ACC112 (cell line): Measurements from ENCODE around the gene ALKBH2.

Source experiments
- H2AFZ ChIP-seq: fragments of 200-600 bp; sonication (generic); one replicate; pipeline ENCODE4 v1.6.0; 2017; ENCODE audit warnings: antibody characterized with exemption, low read length; ENCODE audit not compliant: unreplicated experiment
- H3K27ac ChIP-seq: fragments of 200-600 bp; sonication (generic); 2 replicates; pipeline ENCODE4 v1.5.1; 2014; ENCODE audit warnings: low read depth, mild to moderate bottlenecking, antibody characterized with exemption, low read length, moderate library complexity
- H3K27me3 ChIP-seq: fragments of 200-600 bp; sonication (generic); 2 replicates; pipeline ENCODE4 v1.6.1; 2014; ENCODE audit warnings: mild to moderate bottlenecking, antibody characterized with exemption, low read length, moderate library complexity, mixed read lengths; ENCODE audit not compliant: insufficient read depth
- H3K36me3 ChIP-seq: fragments of 200-600 bp; sonication (generic); 2 replicates; pipeline ENCODE4 v1.6.1; 2016; ENCODE audit warnings: mild to moderate bottlenecking, antibody characterized with exemption, low read length, moderate library complexity, mixed read lengths; ENCODE audit not compliant: insufficient read depth
- H3K4me1 ChIP-seq: fragments of 200-600 bp; sonication (generic); one replicate; pipeline ENCODE4 v1.6.1; 2016; ENCODE audit warnings: low read length, mixed read lengths; ENCODE audit not compliant: insufficient read depth, unreplicated experiment, control insufficient read depth
- H3K4me3 ChIP-seq: fragments of 200-600 bp; sonication (generic); 2 replicates; pipeline ENCODE4 v1.5.1; 2014; ENCODE audit warnings: mild to moderate bottlenecking, low read depth, low read length
- H3K79me2 ChIP-seq: fragments of 200-600 bp; sonication (generic); one replicate; pipeline ENCODE4 v1.6.0; 2016; ENCODE audit warnings: low read length; ENCODE audit not compliant: control insufficient read depth, unreplicated experiment, insufficient read depth

The ALKBH2 gene

DNA sequence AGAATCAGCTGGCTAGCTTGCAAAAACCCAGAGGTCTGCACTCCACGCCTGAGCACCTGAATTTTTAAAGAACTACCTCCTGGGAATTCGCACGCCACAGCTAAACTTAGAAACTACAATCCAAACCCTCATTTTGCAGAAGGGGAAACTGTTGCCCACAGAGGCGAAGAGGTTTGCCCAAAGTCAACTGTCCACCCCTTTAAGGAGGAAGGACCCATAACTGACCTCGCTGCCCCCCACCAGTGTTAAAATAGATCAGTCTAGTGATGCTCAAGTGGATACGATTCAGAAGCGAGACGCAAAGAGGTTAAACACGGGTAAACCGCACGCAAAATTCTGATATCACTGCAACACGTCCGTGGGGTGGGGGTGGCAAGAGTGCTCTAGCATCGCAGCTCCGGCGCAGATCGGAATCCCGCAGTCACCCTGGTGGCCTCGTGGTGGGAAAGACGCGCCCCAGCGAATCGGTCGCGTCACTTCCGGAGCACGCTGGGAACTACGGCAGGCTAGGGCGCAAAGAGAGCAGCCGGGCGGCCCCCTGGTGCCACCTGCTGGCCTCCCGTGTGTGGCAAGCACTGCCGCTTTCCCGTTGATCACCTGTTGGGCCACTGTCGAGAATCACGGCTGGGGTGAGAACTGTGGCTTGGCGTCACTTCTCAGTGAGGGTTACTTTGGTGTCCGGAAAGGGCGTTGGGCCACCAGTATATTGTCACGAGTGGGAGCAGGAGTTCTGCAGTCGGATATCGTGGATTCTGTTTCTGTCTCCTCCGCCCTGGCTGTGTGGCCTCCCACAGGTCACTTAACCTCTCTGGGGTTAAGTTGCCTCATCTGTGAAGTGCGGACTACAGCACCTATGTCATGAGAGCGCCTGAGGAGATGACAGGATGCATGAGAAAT lies at the start of gene ALKBH2:
Gene ALKBH2, minus strand, starts transcription at position 451 of the 897 bp plus-strand sequence. CDS start 686 bp downstream, outside the sequence.
- peaks cover 17% of the 10 kb centered on the region for H3K79me2 ChIP-seq
- peak within 1 kb of the TSS; percentile 97 for H2AFZ ChIP-seq
- H3K27me3 ChIP-seq = no peaks in the 10 kb centered on the region
- no peaks in the 10 kb centered on the region for H3K36me3 ChIP-seq
- H3K4me1 ChIP-seq = peaks cover 20% of the 10 kb centered on the region
- H3K4me3 ChIP-seq = peak within 1 kb of the TSS; percentile 85
- peak within 1 kb of the TSS; percentile 63 for H3K27ac ChIP-seq

DNA sequence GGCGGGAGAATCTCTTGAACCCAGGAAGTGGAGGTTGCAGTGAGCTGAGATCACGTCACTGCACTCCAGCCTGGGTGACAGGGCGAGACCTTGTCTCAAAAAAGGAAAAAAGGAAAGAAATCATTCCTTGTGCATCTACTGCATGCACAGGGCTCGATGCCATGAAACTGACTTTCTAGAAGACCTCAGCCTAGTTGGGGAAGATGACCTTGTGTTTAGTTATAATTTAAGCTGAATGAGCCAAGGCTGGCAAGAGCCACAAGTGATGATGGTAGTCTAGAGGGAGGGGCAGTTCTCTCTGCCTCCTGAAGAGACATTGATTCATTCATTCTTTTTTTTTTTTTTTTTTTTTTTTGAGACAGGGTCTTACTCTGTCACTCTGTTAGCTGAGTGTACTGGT lies 47.3 kb upstream of the ALKBH2 start:
- Histone ChIP-seq H3K79me2 (no peaks in the 10 kb centered on the region), H3K4me1 (no peaks in the 10 kb centered on the region), H3K27ac (no peak overlapping the region), H2AFZ (no peak overlapping the region), H3K27me3 (no peaks in the 10 kb centered on the region; the same call in 1 of the 2 replicates), H3K4me3 (no peak overlapping the region), H3K36me3 (no peaks in the 10 kb centered on the region)

DNA sequence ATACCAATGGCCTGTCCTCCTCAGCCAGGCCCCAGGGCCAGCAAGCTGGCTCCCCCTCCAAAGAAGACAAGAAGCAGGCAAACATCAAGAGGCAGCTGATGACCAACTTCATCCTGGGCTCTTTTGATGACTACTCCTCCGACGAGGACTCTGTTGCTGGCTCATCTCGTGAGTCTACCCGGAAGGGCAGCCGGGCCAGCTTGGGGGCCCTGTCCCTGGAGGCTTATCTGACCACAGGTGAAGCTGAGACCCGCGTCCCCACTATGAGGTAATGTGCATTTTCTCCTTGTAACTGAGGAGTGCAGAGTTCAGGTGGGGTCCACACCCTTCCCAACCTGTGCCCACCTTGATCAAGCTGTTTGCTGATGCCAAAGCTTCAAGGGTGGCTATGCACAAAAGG lies 46.5 kb upstream of the ALKBH2 start:
- H3K27me3 ChIP-seq = peaks cover 3% of the 10 kb centered on the region
- H3K79me2 ChIP-seq = no peaks in the 10 kb centered on the region
- H3K36me3 ChIP-seq = no peaks in the 10 kb centered on the region
- H3K27ac ChIP-seq = no peak overlapping the region
- H3K4me1 ChIP-seq = no peaks in the 10 kb centered on the region
- H3K4me3 ChIP-seq = no peak overlapping the region
- no peak overlapping the region for H2AFZ ChIP-seq

DNA sequence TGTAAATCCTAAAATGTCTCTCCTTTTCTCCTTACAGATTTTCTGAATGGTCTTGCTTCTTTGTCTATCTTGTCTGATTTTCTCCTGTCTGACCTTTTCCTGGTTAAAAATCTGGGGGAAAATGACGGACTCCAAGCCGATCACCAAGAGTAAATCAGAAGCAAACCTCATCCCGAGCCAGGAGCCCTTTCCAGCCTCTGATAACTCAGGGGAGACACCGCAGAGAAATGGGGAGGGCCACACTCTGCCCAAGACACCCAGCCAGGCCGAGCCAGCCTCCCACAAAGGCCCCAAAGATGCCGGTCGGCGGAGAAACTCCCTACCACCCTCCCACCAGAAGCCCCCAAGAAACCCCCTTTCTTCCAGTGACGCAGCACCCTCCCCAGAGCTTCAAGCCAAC lies 46.1 kb upstream of the ALKBH2 start:
- no peak overlapping the region for H3K27ac ChIP-seq

DNA sequence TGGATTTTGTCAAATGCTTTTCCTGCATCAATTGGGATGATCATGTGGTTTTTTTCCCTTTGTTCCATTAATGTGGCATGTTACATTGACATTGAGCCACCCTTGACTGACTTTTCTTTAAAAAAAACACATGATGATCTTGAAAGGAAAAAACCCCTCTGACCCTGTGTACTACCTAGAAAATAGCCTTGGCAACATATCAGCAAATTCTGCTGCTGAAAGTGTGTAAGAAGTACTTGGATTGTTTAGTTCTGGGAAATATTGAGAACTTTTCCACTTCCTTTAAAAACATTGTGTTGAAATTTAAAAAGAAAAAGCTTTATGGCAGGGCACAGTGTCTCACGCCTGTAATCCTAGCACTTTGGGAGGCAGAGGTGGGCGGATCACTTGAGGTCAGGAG lies 43.8 kb upstream of the ALKBH2 start:
- Histone ChIP-seq H2AFZ (no peak overlapping the region), H3K79me2 (no peaks in the 10 kb centered on the region), H3K27me3 (peaks cover 3% of the 10 kb centered on the region), H3K4me3 (no peak overlapping the region), H3K36me3 (no peaks in the 10 kb centered on the region), H3K27ac (no peak overlapping the region), H3K4me1 (no peaks in the 10 kb centered on the region)

More for the DNA sequence above, 46.1 kb upstream of the ALKBH2 start:
- H3K4me1 ChIP-seq = no peaks in the 10 kb centered on the region
- no peak overlapping the region for H2AFZ ChIP-seq
- no peaks in the 10 kb centered on the region for H3K36me3 ChIP-seq
- H3K4me3 ChIP-seq = no peak overlapping the region
- peaks cover 3% of the 10 kb centered on the region for H3K27me3 ChIP-seq
- no peaks in the 10 kb centered on the region for H3K79me2 ChIP-seq

DNA sequence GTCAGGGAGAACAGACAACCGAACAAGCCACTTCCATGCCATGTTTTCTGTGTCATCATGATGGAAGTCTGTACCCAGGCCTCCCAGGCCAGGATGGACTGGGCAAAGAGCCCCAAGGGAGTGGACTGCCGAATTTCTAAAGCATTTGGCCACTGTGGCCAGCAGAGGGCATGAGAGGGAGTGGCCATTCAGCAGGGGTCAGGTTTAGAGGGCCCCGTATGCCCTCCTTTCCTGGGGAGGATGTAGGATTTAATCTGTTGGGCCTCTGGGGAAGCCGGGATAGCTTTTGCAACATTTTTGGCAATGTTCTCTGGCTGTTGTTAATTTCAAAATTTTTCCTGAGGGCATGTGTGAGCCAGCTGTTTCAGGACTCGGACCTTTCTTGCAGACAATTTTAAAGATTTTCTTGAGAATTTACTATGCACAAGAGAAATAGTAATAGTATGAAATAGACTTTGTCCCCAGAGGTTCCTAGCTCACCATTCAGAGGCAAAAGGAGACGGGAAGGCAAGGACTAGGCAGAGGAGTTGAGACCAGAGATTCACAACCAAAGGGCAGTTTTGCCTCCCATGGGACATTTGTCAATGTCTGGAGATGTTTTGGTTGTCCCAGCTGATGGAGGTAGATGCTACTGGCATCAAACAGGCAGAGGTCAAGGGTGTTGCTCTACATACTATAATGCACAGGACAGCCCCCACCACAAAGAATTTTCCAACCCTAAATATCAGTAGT lies 41.1 kb upstream of the ALKBH2 start:
- Histone ChIP-seq H3K79me2 (no peaks in the 10 kb centered on the region), H3K4me3 (no peak overlapping the region), H3K36me3 (no peaks in the 10 kb centered on the region), H2AFZ (no peak overlapping the region), H3K4me1 (no peaks in the 10 kb centered on the region), H3K27ac (no peak overlapping the region), H3K27me3 (peaks cover 3% of the 10 kb centered on the region)

DNA sequence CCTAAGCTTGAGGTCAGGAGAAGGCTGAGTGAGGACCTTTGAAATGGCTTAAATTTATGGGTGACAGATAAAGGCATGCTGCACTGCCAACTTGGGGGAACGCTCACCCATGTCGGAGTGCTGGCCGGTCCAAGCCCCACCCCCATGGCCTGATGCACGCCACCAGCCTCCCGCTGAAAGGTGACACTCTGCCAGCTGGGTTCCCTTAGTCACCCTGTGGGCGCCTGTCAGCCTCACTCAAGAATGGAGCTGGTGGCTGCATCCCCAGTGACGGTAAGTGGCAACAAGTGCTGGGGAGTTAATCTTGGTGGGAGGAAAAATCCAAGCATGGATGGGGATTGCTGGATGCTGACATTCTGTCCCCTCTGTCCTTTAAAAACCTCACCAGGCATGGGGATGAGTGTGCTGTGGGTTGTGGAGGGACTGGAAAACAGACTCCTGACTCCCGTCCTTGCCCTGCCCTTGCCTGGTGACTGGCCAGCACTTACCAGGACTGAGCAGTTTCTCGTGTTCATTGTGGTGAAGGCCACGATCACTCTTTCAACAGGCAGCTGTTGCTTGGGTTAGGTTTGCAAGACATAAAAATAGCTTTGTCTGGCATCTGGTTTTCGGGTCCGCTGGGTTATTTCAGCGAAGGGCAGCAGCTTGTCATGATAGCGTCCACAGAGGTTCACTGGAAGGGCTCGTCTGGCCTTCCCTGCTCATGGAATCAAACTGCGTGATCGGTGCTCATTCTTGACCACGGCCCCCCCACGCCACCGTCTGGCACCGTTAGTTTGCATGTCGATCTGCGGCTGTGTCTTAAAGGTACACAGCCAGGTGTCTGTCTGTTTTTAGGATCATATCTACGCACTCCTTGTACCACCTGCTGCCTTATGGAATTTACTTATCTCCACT lies 38.1 kb upstream of the ALKBH2 start:
- no peaks in the 10 kb centered on the region for H3K36me3 ChIP-seq
- no peaks in the 10 kb centered on the region for H3K79me2 ChIP-seq
- no peak overlapping the region for H3K27ac ChIP-seq
- H3K27me3 ChIP-seq = peaks cover 3% of the 10 kb centered on the region; the same call in 1 of the 2 replicates
- no peak overlapping the region for H3K4me3 ChIP-seq
- no peak overlapping the region for H2AFZ ChIP-seq
- H3K4me1 ChIP-seq = no peaks in the 10 kb centered on the region

DNA sequence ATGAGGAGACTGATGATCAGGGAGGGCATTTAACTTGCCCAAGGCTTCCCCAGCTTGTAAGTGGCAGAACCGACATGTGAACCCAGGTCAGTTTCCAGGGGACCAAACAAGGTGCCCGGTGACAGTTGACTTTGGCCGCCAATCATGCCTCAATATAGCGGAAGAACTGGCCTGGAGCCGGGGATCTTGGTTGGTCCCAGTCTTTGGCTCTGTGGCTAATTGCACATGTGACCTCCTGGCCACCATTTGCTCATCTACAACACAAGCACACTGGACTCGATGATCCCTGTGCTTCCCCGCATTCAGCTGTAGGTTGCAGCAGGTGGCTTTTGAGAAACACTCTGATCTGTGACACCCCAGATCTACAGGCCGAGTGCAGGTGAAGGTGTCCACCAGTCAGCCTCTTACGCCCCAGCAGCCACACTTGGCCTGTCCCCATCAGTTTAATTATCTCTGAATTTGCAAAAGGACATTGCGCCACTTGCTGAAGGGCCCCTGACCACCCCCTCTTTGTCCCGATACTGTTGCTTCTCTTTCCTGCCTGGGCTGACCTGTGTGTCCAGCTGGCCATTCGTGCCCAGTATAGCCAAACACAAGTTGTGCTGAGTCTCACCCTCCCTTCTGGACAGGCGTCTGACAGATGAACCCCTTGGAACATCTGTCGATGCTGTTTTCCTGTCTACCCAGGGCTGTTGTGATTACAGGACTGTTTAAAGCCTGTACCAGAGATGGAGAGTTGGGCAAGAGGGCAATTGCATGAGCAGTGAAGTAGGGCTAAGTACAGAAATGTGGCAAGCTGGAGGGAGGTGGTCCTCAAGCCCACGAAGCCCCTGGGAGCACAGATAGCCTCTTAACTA lies 37.3 kb upstream of the ALKBH2 start:
- Histone ChIP-seq H3K27ac (no peak overlapping the region), H3K36me3 (no peaks in the 10 kb centered on the region), H3K79me2 (no peaks in the 10 kb centered on the region), H3K4me1 (no peaks in the 10 kb centered on the region), H3K27me3 (peaks cover 3% of the 10 kb centered on the region; the same call in 1 of the 2 replicates), H3K4me3 (no peak overlapping the region), H2AFZ (no peak overlapping the region)

DNA sequence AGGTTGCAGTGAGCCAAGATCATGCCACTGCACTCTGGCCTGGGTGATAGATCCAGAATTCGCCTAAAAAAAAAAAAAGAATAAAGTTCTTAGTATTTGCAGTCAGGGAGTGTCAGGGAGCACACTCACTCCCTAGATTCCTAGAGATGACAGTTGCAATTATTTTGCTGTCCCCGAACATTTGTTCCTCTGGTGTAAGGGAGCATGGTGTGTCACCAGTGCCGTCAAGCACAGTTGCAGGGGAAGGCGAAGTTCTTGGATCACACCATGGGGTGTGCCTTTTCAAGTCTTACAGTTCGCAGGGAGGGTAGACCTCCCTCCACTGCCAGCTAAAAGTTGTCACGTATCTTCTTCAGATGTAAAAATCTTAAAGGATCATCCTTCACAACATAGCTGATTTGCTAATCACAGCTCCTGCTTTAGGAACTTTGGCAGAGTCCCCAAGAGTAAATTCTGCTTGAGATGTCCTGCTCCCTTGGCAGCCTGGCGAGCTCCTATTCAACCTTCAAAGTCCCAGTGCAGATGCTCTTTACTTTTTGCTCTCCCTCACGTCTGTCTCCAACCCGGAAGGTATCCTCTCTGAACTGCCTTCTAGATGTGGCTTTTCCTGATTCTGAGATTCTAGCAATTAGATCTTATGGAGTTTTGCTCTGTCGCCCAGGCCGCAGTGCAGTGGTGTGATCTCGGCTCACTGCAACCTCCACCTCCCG lies 34.4 kb upstream of the ALKBH2 start:
- H3K4me1 ChIP-seq = no peaks in the 10 kb centered on the region
- no peaks in the 10 kb centered on the region for H3K36me3 ChIP-seq
- H3K79me2 ChIP-seq = no peaks in the 10 kb centered on the region
- no peak overlapping the region for H2AFZ ChIP-seq
- H3K27ac ChIP-seq = no peak overlapping the region
- no peaks in the 10 kb centered on the region for H3K27me3 ChIP-seq
- H3K4me3 ChIP-seq = no peak overlapping the region
